Measurements from ENCODE around the gene SPTSSB.

DNA sequence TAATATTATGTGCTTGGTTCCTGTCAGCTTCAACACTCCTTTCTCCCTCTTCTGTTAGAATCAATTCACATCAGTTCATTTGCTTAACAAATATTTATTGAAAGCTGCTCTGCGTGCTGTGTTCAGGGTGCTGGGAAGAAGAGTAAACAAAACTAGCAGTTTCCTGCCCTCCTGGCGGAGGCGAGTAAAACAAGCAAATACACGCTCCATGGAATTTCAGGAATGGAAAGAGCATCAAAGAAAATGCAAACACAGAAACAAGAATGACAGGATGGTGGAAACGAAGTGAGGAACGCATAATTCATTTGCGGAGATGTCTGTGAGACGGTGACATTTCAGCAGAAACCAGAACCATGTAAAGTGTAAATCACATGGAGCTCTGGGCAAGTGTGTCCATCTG is 49.4 kb upstream of the SPTSSB start:
- TF ChIP-seq, protein P1, sequence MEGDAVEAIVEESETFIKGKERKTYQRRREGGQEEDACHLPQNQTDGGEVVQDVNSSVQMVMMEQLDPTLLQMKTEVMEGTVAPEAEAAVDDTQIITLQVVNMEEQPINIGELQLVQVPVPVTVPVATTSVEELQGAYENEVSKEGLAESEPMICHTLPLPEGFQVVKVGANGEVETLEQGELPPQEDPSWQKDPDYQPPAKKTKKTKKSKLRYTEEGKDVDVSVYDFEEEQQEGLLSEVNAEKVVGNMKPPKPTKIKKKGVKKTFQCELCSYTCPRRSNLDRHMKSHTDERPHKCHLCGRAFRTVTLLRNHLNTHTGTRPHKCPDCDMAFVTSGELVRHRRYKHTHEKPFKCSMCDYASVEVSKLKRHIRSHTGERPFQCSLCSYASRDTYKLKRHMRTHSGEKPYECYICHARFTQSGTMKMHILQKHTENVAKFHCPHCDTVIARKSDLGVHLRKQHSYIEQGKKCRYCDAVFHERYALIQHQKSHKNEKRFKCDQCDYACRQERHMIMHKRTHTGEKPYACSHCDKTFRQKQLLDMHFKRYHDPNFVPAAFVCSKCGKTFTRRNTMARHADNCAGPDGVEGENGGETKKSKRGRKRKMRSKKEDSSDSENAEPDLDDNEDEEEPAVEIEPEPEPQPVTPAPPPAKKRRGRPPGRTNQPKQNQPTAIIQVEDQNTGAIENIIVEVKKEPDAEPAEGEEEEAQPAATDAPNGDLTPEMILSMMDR (IDR thresholded peaks at IDR 0.05) = peak; percentile 14; the same call in 1 of the 2 replicates
- peak; percentile 52; the same call in 1 of the 2 replicates for TF ChIP-seq POLR2AphosphoS5 (IDR thresholded peaks at IDR 0.05; ENCODE audit: low read depth, low read length)
- no peak for TF ChIP-seq SIN3A (IDR thresholded peaks at IDR 0.05; ENCODE audit: borderline replicate concordance, insufficient read depth, low read depth, low read length)
- TF ChIP-seq TCF7L2 (IDR thresholded peaks at IDR 0.05; ENCODE audit: low read depth, low read length) = peak; percentile 80
- TF ChIP-seq REST (IDR thresholded peaks at IDR 0.05; ENCODE audit: insufficient read depth in 1 of 2, low read depth in 2 of 2, low read length in 1 of 2) = no peak

Measured in Panc1 (cell line).